Iris pigment epithelial cell (primary cell): ENCODE measurements around the gene IL1R2.
A peak's percentile ranks its signal among the peaks of the same experiment; 100 is the strongest.

Experiments used
- DNase-seq: peaks from one replicate; pipeline ENCODE4 v3.0.0-alpha.2; 2011; ENCODE audit warnings: low read depth

IL1R2 gene, protein sequence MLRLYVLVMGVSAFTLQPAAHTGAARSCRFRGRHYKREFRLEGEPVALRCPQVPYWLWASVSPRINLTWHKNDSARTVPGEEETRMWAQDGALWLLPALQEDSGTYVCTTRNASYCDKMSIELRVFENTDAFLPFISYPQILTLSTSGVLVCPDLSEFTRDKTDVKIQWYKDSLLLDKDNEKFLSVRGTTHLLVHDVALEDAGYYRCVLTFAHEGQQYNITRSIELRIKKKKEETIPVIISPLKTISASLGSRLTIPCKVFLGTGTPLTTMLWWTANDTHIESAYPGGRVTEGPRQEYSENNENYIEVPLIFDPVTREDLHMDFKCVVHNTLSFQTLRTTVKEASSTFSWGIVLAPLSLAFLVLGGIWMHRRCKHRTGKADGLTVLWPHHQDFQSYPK

DNA sequence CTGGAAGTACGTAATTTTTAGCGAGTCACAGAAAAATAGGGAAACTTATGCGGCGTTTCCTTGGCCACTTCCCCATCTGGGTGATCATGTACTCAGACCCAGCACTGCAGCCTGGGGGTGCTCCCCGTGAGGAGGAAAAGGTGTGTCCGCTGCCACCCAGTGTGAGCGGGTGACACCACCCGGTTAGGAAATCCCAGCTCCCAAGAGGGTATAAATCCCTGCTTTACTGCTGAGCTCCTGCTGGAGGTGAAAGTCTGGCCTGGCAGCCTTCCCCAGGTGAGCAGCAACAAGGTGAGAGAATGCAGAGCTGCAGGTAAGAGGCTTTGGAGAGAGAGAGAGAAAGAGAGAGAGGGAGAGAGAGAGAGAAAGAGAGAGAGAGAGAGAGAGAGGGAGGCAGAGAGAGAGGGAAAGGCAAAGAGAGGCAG lies at the start of gene IL1R2:
Gene IL1R2, plus strand, starts transcription at position 240 of the 425 bp plus-strand sequence. CDS start 16,616 bp downstream, outside the sequence.
- DNase-seq = no peak

DNA sequence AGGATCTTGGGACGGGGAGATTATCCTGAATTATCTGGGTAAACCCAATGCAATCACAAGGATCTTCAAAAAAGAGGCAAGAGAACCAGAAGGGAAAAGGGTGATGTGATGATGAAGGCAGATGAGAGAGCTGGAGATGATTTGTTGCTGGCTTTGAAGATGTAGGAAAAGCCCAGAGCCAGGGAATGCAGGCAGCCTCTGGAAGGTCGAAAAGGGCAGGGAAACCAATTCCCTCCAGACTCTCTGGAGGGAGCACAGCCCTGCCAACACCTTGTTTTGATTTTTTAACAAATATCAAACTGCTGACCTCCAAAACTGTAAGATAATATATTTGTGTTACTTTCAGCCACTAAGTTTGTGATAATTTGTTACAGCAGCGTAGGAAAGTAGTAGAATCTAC lies 48.9 kb upstream of the IL1R2 start:
- no peak for DNase-seq

DNA sequence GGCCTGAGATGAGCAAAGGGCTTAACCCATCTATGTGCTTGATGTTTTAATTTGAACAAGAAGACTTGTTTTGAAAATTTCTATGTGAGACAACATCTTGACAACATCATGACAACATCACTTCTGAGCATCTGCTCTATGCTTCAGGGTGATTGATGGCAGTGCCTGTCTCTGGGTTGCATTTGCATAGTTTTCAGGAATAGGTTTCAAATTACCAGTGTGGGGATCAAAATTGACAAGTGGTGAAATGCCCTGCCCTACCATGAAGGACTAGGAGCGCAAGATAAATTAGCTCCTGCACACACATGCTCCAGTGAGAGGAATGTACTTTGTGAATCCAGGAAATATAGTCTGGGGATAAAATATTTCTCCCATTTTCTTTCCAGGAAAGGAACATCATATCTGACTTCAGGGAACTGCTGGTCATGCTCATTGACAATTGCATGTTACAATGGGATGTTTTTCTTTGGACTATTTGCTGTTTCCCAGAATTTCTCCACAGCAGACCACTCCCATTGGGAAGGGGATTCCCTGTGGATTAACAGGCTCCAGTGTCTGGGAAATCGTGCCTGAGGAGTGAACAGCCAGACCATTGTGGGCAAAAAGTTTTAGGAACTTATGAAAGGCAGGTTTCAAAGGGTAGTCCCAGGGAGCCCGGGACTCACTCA lies 45.3 kb upstream of the IL1R2 start:
- no peak for DNase-seq

DNA sequence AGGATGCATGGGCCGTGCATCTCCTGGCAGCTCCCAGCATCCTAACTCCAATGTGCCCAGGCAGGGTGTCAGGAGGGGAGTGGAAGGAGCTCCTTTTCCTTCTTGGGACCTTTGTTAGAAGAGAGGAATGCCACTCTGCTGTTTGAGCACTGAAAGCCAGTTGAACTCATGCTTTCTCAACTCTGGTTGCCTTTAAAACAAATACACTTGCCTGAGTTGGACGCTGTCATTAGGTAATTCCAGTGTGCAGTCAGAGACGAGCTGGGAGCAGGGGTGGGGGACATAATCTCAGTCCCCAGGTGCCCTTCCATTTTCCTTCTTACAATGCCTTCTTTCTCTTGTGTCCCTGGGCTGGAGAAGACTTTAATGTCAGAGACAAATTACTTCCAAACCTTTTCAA lies 44.4 kb upstream of the IL1R2 start:
- DNase-seq = no peak

DNA sequence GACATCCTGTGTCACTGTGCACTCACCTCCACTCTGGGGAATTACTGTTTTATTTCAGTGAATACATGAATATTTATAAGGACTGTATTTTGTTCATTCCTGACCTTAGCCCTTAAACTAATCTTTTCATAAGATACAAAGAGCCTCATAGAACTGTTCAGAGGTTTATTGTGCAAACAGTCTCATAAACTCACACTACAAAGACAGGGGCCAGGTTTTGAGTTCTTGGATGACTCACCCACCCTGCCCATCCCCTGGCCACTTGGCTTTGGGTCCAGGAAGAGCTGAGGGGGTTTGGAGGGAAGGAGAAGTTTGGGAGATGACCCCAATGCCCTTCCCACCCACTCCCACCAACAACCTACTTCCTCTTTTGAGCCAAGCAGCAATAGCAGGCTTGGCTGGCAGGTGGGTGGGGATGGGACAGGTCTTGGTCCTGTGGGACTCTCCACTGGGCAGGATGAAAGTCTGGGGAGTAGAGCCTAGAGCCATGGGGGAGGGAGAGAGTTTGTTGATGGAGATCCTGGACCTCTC lies 43.1 kb upstream of the IL1R2 start:
- DNase-seq = no peak

DNA sequence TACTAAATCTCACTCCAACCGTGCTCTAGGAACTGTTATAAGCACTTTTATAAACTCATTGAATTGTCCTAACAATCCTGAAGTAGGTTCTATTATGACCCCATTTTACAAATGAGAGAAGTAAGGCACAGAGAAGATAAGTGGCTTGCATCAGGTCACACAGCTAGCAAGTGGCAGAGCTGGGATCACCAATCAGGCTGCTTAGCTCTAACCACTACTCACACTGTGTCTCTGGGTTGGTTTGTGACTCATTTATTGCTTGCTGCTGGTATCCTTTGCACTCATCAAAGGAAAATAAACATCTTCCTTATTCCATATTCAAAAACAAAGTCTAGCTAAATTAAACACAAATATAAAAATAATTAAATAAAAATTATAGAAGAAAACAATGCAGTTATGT lies 42.5 kb upstream of the IL1R2 start:
- DNase-seq = peak; percentile 45

DNA sequence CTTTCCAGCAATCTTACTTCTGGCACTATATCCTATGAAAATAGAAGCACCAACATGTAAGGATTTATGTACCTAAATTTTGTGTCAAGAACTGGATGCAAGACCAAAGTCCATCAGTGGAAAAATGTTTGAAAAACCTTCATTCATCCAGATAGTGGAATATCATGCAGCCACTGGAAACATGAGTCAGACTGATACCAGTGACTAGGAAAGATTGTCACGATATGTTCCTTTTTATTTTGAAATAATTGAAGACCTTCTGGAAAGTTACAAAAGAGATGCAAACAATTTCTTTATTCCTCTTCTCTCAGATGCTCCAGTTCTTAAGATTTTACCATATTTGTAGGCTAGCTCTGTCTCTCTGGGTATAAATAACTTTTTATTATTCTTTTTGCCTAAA lies 40.5 kb upstream of the IL1R2 start:
- no peak for DNase-seq

DNA sequence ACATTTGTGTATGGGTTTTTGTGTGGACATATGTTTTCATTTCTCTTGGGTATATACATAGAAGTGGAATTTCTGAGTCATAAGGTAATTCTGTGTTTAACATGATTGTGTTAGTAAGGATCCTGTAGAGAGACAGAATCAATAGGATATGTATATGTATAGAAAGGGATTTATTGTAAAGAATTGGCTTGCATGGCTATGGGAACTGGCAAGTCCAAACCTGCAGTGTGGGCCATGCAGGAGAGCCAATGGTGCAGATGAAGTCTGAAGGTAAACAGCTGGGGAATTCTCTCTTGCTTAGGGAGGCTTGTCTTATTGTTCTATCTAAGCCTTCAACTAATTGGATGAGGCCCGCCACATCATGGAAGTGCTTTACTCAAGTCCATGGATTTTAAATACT lies 39.2 kb upstream of the IL1R2 start:
- no peak for DNase-seq

DNA sequence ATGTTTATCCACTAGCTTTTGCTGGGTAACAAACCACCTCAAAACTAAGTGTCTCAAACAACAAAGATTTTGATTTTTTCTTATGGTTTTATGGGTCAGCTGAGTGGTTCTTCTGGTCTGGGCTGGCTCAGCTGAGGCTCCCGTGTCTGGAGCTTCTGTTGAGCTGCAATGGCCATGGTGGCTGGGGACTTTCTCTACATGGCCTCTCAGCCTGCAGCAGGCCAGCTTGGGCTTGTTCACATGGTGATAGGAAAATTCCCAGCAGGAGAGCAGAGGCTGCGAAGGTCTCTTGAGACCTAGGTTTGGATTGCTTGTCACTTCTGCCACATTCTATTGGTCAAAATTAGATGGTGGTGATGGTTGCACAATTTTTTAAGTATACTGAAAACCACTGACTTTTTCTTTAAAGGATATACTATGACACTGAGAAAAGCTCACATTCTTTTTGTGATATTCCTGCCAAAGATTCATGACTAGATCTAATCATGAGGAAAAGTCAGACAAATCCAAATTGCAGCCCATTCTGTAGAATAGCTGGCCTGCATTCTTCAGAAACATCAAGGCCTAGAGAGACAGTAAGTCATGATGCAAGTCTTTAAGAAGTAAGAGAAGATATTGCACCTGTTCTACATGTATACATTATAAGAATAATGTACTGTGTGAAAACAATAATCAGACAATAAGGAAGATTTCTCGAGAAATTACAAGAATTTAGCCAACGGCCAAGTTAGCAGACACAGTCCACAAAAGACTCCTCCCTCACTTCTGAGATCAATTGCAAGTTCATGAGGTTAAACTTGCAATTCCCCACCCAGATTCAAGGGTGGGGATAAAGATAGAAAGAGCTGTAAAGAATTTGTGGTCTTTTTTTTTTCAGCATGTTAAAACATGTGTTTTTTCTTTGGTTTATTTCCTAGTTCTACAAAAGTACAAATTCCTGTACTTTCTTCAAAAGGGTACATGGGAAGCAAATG lies 35.0 kb upstream of the IL1R2 start:
- no peak for DNase-seq

DNA sequence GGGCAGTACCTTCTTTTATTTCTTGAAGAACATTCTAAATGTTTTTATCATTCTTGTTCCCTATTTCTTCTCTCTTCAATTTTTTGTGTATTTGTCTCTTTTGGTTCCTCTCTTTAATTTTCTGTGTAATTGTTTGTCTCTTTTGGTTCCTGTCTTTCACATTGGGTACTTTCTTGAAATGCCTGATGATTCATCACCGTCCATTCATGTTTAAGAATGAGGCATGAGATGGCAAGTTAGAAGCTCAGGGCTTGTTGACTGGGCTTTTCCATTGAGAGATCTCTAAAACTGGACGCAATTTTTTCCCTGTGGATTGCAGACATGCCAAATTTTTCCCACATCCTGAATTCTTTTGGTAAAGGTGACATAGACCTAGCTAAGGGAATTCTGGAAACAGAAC lies 33.7 kb upstream of the IL1R2 start:
- peak; percentile 81 for DNase-seq

DNA sequence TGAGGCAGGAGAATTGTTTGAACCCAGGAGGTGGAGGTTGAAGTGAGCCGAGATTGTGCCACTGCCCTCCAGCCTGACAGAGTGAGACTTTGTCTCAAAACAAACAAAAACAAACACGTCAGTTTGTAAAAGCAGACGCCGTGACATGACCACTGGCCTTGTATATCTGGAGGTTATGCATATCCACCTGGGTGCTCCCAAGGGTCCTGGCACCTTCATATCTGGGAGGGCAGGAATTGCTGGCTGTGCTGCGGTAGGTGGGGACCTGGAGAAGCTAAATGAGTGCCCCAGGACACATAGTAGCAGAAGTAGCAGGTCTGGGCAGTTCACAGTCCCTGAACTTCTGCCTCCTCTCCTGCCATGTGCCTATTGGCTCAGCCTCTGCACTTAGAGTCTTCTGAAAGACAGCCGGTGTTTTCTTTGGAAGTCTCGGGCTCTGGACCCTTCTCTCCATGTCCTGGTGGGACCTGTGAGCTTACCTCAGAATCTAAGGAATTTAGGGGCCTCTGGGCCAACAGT lies 30.9 kb upstream of the IL1R2 start:
- DNase-seq = no peak

DNA sequence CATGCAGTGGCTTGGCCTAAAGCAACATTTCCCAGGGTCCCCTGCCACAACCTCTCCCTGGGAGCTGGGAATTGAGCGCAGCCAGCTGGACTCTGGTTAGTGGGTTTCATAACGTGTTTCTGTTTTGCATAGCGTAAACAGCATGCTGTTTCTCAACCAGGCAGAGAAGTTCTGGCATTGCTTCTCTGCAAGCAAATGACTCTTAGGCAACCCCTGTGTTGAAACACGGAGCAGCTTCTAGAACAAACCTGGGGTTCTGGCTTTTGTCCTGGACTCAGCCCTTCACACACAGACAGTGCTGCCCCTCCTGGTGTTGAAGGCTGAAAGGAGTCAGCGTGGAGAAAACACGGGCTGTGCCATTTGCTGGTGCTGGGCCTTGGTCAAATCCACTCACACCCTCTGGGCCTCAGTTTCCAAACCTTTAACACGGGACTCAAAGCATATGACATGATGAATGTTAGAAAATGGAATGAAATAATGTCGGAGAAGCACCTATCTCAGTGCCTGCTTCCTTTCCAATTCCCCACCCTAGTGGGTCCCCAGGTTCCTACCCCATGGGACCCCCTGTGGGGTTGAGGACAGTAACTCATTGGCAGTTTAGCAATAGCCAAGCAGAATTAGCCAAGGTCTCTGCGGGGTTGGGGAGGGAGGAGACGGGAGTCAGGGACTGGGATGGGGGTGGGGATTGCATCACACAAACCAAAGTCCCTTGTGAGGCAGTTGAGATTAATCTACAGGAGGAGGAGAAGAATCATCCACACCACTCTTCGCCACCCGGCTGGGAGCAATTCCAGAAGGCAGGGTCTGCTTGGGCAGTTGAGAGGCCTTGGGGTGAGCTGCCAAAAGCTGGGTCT lies 30.2 kb upstream of the IL1R2 start:
- DNase-seq = peak; percentile 98

DNA sequence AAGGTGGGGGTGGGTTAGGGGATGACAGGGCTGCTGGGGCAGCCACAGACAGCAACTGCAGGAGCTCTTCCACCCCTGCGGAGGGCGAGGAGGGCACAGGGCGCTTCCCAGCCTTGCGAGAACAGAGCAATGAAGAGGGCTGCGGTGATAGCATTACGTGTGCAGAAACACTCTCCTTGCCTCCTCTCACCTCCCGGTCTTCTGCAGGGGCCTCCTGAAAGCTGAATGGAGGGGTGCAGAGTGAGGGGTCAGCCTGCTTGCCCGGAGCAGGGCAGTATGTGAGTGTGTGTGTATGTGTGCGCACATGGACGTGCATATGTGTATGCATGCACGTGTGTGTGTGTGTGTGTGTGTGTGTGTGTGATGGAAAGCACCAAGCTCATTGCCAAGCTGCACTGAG lies 29.5 kb upstream of the IL1R2 start:
- DNase-seq = no peak

DNA sequence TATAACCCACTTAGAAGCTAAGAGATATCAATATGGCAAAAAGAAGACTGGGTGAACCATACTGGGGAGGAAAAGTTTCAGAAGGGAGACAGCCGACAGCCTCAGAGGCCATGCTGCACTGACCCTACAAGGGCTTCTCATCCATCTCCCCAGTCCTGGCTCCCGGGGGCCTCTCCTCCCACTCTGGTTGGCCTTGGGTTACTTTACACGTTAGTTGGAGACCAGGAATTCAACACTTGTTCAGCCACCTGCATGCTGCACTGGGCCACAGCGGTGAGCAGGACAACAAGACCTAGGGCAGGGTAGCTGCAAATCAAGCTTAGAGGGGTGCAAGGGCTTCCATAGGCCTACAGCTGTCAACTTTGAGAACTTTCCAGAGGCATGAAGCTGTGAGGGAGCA lies 28.6 kb upstream of the IL1R2 start:
- no peak for DNase-seq

DNA sequence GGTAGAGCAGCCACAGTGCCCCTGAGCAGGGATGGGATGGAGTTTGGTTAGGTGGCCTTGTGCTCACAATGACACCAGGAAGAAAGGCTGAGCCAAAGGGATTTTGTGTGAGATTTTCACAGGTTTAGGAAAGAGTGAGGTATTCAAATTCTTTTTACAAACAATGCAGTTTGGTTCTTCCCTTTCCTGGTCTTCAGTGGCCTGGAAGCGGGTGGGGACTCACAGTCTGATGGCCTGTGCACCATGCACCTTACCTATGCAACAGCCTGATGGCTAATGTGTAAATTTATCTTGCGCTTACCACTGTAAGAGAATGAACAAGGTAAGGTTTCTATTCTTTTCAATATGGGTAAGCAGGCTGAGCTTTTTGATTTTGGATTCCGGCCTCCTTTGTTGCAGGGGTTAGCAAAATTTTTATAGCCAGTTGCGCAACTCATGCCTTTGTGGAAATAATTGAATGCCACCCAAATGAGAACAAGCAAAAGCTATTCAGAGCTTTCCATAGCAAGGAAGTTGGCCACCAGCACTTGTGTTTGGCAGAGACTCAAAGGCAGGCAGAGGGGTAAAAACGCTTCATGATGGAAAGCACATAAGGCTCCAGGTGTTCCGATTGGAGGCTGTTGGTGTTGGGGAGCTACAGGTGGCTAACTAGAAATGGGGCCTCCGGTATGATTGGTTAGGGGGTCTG lies 23.8 kb upstream of the IL1R2 start:
- no peak for DNase-seq

DNA sequence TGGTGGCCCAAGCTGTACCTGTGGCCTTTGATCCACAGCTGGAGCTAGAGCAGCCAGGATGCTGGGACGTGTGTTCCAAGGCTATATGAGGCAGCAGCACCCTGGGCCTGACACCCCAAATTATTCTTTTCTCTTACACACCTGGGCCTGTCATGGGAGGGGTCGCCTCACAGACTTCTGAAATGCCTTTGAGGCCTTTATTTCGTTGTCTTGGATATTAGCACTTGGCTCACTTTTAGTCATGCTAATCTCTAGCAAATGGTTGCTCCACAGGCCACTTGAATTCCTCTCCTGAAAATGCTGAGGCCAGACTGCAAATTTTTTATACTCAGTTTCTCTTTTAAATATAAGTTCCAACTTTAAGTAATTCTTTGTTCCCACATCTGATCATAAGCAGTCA lies 22.0 kb upstream of the IL1R2 start:
- DNase-seq = no peak

DNA sequence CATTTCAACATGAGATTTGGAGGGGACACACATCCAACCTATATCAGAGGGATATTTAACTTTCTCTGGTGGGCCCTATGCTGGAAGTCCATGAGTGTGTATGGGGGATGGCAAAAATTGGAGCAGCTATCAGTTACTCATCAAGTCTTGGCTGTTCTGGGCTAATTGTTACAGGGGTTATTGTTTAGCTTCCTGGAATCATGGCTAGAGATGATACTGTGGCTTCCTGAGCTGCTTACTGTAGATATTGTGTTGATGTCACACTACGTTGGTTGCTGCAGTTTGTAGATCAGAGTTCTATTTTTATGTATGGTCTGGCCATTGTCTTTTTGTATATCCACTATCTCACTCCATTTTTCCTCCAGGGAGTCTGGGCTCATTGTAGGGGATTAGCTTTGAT lies 20.9 kb upstream of the IL1R2 start:
- DNase-seq = no peak

DNA sequence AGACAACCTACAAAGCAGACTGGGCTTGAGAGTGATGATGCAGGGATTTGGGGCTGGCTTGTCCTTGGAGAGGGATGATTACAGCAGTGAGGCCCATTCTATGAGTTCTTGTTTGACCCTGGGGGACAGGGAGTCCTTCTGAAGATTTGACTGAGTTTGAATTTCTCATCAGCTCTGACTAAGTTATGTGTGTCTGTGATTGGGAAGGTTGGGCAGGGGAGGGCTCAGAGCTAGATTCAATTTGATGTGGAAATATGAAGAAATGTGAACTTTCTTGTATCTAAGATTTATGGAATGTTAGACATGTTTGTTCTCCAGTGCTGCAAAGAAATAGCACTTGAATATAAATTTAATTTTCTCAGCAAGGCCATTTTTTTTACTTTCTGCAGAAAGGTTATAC lies 19.9 kb upstream of the IL1R2 start:
- DNase-seq = peak; percentile 38

DNA sequence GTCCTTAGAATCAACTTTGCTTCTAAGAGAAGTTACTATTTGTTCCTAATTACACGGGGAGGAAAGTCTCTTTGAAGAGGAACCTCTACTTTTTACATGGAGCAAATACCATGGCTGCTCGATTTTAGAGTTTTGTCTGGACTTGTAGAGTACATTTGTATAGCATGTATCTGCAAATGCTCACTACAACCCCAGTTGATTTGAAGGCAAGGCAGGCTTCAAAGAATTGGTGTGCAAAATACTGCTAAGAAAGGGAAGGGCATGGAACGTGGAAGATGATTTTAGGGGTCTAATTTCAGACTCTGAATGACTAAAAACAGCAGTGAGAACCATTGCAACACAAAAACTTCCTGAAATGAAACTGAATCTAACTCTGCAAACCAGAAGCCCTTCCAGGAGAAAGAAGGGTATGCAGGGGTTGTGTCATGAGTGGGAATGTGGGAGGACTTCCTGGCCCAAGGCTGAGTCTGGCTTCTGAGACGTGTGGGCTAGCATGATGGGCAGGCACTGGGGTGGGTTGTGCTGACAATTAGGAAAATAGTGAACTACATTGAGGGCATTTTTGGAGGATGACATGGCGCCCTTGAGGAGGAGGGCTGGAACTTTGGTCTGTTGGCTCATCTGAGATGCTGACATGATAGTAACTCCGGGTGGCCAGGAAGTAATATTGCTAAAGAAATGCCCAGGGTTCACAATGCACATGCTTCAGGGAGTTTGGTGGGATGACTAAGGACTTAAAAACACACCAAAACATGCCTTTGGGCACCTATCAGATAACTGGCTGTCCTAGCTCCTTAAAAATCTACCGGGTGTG lies 18.9 kb upstream of the IL1R2 start:
- peak; percentile 87 for DNase-seq

DNA sequence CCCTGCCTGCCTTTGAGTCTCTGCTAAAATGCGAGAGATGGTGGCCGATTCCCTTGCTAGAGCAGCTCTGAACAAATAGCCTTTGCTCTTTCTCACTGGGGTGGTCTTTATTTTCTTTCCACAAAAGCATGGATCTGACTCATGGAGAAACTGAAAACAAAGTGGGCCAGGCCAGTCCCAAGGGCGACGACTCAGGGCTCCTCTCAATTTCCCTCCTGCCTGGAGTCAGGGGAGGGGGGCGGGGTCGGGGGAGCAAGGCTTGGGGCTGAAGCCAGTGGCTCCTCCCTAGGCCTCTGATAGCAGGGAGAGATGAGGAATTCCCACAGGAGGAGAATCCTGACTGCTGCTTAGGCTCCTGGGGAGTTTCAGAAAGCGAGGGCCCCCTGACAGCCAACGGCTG lies 17.1 kb upstream of the IL1R2 start:
- DNase-seq = no peak
